ENCODE data around the gene ZFP36L2.

Gene ZFP36L2, protein sequence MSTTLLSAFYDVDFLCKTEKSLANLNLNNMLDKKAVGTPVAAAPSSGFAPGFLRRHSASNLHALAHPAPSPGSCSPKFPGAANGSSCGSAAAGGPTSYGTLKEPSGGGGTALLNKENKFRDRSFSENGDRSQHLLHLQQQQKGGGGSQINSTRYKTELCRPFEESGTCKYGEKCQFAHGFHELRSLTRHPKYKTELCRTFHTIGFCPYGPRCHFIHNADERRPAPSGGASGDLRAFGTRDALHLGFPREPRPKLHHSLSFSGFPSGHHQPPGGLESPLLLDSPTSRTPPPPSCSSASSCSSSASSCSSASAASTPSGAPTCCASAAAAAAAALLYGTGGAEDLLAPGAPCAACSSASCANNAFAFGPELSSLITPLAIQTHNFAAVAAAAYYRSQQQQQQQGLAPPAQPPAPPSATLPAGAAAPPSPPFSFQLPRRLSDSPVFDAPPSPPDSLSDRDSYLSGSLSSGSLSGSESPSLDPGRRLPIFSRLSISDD

DNA sequence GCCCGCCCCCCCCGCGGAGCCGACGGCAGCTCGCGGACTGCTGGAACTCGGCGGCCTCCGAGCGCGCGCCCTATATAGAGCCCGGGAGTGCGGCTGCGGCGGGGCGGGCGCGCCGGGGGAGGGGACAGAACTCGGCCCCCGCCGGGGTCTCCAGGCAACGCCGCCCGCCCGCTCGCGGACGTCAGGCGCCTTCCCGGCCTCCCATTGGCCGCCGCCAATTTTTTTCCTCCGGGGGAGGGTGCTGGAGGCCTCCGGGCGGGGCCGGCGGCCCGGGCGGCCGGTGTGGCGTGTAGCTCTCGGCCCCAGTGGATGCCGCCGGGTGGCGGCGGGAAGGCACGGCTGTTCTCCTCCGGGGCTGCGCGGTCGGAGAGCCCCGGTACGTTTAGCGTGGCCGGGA is at the start of gene ZFP36L2:
TSS of gene ZFP36L2 (minus strand) at position 49 of the 397 bp plus-strand sequence. CDS start 291 bp downstream, outside the sequence.
- peak; percentile 91 to 95 for DNase-seq (ENCODE audit: low read depth in 2 of 2)

DNA sequence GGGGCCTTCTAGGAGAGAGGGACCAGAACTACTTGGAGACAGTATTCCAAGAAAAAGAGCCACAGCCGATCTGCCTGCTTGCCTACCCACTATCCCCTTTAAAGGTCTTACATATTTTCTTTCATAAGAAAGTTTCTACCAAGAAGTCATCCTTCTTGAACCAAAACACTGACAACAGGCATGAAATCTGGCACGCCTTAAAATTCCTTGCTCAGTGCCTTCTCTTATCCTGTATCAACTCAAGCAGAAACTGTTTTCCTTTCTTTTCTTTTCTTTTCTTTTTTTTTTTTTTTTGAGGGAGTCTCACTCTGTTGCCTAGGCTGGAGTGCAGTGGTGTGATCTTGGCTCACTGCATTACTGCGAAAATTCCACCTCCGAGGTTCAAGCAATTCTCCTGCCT is 48.3 kb upstream of the ZFP36L2 start:
- DNase-seq (ENCODE audit: low read depth in 2 of 2): no peak

DNA sequence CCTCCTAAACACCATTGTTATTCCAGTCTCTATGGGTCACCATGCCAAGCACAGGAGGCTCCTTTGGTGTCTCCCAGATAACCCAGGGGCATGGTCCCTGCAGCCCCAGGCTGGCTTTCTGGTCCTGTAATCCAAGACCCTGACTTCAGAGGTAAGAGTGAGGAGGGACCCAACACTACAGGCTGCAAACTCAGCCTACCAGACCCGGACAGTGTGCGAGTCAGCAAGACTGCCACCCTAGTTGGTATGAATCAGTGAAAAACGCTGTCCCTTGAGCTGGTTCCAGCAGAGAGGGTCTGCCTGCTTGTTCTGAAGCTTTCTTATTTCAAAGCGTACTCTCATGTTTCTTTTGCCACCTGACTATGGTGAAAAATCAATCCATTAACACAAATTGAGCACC is 47.6 kb upstream of the ZFP36L2 start:
- DNase-seq (ENCODE audit: low read depth in 2 of 2): no peak

DNA sequence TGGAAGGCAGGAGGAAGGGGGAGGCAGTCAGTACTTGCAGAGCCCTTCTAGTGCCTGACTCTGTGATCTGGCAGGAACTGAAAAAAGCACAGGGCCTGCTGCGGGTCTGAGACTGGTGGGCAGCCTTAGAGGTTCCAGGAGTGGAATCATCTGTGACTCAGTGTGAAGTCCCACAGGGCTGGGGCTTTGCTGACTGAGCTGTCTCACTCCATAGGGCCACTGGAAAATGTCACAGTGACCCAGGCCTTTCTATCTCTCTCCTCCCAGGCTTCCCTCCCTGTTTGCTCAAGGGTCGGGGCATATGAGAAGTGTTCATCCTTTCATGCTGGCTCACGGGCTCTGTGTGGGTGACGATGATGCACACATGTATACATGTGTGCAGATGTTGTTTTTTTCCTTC is 47.1 kb upstream of the ZFP36L2 start:
- no peak for DNase-seq (ENCODE audit: low read depth in 2 of 2)

DNA sequence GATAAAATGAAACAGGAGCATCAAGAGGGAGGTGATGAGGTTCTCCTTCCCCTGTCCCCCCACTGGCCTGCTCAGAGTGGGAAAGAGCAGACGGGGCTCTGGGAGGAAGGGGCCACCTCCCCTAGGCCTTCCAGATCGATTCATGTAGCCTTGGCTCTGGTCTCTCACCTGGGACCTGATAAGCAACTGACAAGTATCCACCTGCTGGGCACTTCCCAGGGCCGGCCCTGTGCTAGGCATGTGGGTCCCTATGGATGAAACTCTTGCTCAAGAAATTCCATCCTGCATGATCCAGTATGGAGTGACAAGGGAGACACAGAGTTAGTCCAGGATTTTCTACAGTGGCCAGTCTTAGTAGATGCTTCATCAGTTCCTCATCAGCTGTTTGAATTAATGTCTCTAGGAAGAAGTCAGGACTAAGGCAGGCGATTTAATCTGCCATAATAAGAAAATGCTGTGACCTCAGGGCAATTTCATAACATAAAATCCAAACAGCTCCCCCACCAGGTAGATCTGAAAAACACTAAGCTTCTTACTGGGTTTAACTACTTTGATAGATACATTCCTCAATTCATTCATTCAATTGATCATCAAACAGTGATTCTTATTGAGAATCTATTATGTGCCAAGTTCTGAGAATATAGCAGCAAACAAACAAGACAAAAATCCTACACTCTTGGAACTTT is 44.7 kb upstream of the ZFP36L2 start:
- no peak for DNase-seq (ENCODE audit: low read depth in 2 of 2)

DNA sequence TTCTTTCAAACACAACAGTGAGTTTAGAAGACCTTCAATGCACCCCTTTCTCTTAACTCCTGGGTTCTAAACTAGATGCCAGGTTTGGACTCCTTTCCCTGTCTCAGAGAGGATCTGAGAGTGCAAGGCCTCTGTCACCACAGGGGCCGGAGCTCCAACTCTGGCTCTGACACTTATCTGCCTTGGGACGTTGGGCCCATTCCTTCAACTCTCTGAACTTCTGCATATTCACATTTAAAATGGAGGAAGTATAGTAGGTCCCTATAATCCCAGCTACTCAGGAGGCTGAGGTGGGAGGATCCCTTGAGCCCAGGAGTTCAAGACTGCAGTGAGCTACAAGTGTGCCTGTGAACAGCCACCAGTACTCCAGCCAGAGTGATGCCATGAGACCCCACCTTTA is 44.1 kb upstream of the ZFP36L2 start:
- DNase-seq (ENCODE audit: low read depth in 2 of 2): no peak

DNA sequence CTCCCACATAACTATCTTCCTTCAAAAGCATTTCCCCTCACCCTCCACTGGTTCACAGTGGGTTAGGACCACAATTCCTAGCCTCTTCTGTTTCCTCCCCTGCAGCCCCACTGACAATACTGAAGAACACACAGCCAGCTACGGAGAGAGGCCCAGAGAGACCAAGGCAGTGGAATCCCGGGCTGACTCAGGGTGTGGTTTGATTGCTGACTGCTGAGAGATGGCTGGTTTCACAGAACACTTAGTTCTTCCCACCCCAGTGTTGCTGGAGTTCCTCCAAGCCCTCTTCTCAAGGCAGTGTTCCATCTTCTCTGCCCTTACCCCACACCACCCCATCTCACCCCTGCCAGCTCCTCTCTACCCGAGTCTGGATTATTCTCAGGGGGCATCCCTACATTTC is 43.3 kb upstream of the ZFP36L2 start:
- no peak for DNase-seq (ENCODE audit: low read depth in 2 of 2)

DNA sequence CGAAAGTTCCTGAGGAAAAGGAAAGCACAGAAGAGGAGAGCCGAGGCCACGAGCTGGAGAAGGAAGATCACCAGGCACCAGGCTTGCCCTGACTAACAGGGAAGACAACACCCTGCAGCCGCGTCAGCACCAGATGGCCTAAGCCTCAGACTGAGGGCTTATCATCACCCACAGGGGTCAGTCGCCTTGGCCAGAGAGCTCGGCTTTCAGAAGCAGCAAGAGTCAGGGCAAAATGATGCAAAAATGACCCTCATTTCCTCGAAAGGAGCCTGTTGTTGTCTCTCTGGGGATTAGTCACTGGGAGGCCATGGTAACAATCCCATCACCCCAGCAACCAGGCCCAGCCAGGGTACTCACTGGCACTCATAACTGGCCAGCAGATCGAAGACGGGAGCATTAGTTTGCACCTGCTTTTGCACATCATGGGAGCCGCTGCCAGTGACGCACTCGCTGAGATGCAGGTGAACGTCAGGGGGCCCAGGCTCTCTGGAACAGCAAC is 42.7 kb upstream of the ZFP36L2 start:
- DNase-seq (ENCODE audit: low read depth in 2 of 2): no peak

DNA sequence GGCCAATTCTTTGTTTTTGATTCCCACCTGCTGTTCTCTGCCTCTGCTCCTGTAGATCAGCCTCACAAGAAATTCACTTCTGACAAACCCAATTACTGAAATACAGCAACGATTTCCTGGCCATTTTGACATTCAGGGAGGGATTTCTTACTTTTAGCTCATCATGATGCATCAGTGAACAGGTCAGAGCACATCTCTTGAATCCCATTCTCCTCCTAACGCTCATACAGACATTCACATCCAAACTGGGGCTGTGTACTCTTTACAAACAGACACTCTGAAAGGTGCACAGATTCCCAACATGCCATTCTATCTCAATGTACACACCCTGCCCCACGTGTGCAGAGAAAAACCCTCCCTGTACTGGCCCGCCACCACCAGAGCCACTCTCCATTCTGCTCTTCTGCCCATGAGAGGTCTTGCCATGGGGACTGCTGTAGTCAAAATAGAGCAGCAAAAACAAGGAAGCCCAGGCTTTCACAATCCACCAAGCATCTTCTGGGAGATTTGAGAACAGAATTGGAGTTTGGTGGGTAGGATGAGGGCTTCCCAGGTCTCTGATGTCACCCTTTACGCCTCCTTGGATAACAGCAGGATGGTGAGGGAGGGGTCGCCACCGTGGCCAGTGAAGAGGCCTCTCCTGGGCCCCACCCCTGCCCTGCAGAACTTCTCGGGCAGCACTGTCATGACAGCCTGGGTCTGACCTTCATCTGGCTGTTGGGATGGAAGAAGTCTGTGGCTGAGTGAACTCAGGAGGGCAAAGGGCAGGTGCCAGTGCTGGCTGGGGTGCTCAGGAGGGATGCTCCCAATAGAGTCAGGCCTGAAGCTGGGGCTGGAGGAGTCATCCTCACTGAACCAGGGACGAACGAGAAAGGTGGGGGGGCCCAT is 41.9 kb upstream of the ZFP36L2 start:
- DNase-seq (ENCODE audit: low read depth in 2 of 2): no peak

DNA sequence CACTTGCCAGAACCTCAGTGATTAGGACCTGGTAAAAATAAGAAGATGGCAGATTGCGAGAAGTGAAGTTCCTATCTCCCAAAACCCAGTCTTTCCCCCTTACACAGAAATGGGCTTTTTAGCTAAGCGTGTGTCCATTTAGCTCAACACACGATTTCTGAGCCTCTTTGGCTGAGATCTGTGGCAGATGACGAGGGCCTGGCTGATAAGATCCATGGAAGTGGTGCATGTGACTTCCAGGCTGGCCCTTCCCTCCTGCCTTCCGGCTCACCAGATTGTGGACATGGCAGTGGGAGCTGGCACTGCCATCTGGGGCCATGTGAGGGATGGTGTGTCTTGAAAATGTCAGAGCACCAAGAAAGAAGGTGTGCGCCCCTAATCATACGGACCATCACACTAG is 41.0 kb upstream of the ZFP36L2 start:
- no peak for DNase-seq (ENCODE audit: low read depth in 2 of 2)

DNA sequence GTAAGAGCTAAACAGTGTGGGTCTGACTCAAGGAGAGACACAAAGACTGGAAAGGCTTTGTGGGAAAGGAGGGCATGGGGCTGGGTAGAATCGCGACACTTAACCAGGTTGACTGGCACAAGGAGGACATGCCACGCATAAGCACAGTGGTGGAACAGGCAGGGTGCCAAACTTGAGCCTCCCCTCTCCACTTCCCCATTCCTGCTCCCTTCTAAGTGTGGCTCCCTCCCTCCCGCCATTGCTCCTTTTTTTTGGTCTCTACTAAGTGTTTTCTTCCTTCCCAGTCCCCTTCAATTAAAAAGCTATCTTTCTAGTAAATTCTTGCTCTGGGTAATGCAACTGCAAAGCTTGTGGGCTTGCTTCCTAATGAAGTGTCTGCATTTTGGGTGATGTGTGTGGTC is 40.3 kb upstream of the ZFP36L2 start:
- DNase-seq (ENCODE audit: low read depth in 2 of 2): no peak

DNA sequence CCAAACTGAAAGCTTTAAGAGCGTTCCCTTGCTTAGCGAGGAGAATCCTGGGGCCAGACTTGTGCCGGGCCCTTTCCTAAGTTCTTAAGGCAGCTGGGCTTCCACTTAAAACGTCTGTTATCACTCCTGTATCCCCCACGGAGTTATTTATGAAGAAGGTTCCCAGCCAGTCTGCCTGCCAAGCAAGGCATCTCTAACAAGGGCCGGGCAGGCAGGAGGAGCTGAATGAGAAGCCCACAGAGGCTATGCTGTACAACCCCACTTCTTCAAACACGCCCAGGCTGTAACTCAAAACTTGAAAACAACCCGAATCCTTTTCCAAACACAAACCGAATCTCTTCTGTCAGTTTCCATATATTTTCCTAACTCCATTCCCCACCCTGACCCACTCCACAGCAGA is 39.0 kb upstream of the ZFP36L2 start:
- DNase-seq (ENCODE audit: low read depth in 2 of 2): no peak

DNA sequence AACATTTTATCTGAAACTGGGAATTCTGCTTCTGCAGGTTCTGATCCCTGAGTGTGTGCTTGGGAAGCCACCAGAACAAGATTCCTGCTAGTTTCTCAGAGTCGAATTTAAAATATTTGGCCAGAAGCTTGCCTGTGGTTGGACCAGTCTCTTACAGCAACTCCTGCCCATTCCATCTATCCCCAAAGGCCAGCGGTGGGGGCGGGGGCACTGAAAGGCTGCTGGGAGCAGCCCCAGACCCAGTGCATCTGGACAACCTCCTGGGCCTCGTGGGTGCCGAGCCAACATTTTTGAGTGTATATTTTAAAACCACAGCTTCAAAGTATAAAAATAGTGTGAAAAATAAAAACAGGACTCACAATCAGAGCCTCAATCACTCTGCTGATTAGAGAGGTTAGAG is 38.6 kb upstream of the ZFP36L2 start:
- DNase-seq (ENCODE audit: low read depth in 2 of 2): no peak

DNA sequence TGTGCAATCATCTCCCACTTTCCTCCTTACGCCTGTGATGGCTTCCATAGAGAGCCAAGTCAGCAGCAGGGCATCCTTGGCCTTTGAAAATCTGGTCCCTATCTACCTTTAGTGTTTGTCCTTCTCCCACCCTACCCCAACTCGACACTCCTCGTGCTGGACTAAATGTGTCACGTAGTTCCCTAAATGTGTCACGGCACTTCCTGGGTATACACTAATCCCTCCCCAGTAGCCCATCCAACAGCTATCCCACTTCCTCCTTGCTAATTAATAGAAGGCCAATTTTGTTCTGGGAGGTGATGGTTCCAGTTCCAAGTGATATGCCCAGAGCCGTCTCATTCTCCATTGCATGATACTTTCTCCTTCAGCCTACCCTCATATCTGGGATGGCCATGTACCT is 36.5 kb upstream of the ZFP36L2 start:
- no peak for DNase-seq (ENCODE audit: low read depth in 2 of 2)

DNA sequence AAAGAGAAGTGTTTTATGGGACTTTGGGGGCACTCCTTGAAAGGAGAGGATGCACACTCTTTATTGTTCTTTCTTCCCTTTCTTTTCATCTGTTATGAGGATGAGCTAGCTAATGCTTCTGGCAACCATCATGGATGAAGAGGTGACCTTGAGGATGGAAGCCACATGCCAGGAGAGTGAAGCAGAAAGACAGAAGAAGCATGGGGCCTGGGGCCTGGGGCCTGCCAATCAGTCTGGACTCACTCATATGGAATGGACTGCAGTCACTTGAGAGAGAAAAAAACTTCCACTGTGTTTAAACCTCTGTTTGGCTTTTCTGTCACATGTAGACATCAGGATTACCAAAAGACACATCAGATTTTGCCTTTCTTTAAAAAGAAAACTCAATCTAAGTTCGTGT is 35.8 kb upstream of the ZFP36L2 start:
- no peak for DNase-seq (ENCODE audit: low read depth in 2 of 2)

DNA sequence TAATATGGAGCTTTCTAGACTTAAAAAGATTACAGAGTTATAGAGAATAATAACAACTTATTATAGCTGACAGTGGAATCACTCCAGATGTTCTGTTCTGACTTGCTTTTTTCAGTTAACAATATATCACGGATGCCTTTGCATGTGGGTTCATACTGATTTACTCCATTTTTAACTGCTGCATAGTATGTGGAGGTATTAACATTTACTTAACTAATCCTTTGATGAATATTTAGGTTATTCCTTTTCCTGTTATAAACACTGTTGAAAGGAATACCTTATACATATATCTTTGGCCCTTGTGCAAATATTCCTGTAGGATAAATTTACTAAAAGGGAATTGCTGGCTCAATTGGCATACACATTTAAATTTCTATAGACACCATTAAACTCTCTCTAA is 33.1 kb upstream of the ZFP36L2 start:
- no peak for DNase-seq (ENCODE audit: low read depth in 2 of 2)

DNA sequence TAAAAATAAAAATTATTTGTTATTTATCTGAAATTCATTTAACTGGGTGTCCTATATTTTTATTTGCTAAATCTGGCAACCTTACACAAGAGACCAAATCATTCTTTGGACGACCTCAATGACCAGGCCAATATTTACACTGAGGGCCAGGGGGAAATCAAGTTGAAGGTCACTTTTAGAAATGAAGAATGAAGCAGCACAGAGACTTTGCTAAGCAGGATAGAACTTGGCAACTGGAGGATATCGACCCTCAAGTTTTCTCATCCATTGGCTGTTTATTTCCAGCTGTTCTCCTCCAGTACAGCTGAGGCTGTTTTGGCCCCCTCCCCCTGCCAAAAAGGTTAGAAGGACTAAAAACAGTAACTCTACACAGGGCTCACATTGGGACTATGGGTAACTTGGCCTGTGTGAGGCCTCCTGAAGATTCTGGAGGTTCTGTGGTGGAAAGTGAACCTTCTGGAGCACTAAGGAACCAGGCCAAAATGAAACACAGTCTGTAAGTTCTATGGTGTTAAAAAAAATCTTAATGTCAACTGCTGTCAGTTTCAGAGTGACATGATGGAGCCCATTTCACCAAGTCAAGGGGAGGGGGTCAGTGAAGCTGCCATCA is 32.2 kb upstream of the ZFP36L2 start:
- DNase-seq (ENCODE audit: low read depth in 2 of 2): no peak

DNA sequence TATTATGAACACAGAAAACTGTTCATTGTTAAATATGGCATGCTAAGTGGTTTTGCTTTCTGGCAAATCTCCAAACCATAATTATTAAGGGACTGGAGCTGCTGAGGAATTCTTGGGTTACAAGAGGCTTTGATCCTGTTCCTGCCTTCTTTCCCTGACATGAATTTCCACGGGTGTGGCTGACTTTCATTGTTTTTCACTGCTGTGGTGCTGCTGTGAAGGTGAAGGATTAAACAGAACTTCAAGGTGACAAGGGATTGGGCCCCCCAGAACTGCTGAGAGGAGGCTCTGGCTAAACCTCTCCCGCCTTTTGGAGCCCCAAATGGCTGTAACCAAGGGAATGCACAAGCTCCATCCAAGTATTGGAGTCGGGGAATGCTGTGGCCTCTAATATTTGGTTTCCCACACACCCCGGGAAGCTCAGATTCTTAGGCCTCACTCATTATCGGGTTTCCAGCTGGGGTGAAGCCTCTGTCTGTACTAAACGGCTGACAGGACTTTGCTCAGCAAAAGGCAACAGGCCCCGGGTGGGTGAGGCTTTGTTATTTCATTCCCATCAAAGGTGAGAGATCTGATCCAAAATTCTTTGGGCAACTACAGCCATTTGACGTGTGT is 29.0 kb upstream of the ZFP36L2 start:
- DNase-seq (ENCODE audit: low read depth in 2 of 2): no peak

DNA sequence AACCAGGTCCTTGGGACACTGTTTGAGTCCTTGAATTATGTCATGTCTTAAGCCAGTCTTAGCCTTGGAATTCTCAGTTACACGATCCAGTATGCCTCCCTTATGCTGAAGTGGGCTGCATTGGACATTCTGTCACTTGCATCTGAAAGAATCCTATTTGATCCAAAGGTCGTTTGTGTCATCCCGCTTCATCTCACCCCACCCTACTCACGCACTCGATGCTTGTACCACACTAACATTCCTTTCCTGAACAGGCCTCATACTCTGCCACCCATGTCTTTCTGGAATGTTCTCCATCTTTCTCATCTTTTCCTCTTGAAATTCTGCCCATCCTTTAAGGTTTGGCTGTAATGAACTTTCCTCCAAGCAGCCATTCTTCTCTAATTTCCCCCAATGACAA is 27.9 kb upstream of the ZFP36L2 start:
- no peak for DNase-seq (ENCODE audit: low read depth in 2 of 2)

DNA sequence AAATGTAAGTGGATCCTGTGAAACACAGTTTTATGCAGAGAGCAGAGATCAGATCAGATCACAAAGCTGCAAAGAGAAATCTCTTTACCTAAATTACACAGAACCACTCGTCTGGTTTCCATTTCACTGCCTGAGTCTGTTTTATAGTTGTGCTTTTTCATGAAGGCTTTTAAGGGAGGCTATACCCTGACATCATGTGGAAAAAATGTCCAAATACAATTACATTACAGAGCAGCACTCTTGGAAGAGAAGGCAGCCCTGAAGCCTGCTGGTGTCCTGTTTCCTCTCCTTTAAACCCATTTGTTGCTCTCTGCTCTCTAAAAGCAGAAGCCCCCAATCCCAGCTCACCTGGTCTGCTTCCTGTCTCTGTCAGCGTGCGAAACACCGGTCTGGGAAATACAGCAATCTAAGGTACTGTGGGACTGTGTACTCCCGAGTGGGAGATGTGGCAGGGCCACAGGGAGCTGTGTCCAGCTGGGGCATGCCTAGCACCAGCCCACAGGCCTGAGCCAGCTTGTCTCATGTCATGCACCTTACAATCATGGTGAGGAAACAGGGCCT is 24.8 kb upstream of the ZFP36L2 start:
- DNase-seq (ENCODE audit: low read depth in 2 of 2): no peak

DNA sequence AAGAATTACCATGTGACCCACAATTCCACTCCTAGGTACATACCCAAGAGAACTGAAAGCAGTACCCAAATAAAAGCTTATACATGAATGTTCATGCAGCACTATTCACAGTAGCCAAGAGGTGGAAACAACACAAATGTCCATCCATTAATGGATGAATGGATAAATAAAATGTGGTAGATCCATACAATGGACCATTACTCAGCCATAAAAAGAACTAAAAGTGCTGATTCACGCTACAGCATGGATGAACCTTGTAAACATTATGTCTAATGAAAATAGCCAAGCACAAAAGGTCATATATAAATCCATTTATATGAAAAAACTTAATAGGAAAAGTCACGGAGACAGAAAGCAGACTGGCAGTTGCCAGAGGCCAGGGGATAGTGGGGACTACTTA is 23.6 kb upstream of the ZFP36L2 start:
- no peak for DNase-seq (ENCODE audit: low read depth in 2 of 2)

All from stimulated activated CD8-positive, alpha-beta memory T cell treated with anti-CD3 and anti-CD28 coated beads, Interleukin-2, amount 100 ng/mL, for 48 hours (primary cell).